ENCODE measurements around the gene C2orf81. TPM values are rescaled to one million over a fixed set of nuclear protein-coding genes. Genes with fewer than 3 reads are reported as not detected.

The C2orf81 gene
- polyA plus RNA-seq, 1 donor from 2014 or later: 3.3 TPM

DNA sequence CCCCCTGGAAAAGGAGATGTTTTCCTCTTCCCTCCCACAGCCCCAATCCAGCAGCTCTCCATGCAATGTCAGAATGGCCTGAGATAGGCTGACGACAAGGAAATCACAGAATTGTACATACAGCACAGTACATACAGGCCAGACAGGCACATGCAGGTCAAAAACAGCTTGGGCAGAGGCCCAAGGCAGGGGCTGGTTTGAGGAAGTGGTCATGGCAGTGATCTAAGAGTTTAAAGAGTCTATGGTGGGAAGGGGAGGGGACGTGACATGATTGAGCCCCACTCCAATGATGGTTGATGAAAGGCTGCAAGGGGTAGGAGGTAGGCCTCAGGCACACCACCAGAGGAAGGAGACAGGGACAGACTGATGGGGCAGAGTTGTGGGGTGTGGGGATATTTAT is 45.6 kb downstream of the C2orf81 start:
- no peaks in the 10 kb centered on the region for H3K27me3 ChIP-seq (ENCODE audit: insufficient read depth, low read depth, low read length)
- H3F3A ChIP-seq (ENCODE audit: insufficient read depth, low read length, poor library complexity, severe bottlenecking): no peaks in the 10 kb centered on the region
- H3K9ac ChIP-seq (ENCODE audit: low read length): no peak overlapping the region
- H3K4me2 ChIP-seq (ENCODE audit: low read length): no peak overlapping the region
- H3K4me3 ChIP-seq (ENCODE audit: low read length): no peak overlapping the region
- peaks cover 11% of the 10 kb centered on the region for H3K36me3 ChIP-seq (ENCODE audit: insufficient read depth, low read length)
- peaks cover 4% of the 10 kb centered on the region for H4K20me1 ChIP-seq (ENCODE audit: insufficient read depth)
- no peaks in the 10 kb centered on the region for H3K9me3 ChIP-seq (ENCODE audit: low read length)
- no peak overlapping the region for H2AFZ ChIP-seq (ENCODE audit: low read depth, low read length)
- no peak overlapping the region for H3K27ac ChIP-seq (ENCODE audit: low read length)
- H3K9me2 ChIP-seq (ENCODE audit: insufficient read depth, low read length): no peaks in the 10 kb centered on the region
- H3K79me2 ChIP-seq (replicated peaks; ENCODE audit: insufficient read depth, low read length): peaks cover 70% of the 10 kb centered on the region
- TF ChIP-seq EZH2 (IDR thresholded peaks at IDR 0.05; ENCODE audit: borderline replicate concordance, insufficient read depth, low read length, poor library complexity, severe bottlenecking): no peak
- TF ChIP-seq, protein P1, sequence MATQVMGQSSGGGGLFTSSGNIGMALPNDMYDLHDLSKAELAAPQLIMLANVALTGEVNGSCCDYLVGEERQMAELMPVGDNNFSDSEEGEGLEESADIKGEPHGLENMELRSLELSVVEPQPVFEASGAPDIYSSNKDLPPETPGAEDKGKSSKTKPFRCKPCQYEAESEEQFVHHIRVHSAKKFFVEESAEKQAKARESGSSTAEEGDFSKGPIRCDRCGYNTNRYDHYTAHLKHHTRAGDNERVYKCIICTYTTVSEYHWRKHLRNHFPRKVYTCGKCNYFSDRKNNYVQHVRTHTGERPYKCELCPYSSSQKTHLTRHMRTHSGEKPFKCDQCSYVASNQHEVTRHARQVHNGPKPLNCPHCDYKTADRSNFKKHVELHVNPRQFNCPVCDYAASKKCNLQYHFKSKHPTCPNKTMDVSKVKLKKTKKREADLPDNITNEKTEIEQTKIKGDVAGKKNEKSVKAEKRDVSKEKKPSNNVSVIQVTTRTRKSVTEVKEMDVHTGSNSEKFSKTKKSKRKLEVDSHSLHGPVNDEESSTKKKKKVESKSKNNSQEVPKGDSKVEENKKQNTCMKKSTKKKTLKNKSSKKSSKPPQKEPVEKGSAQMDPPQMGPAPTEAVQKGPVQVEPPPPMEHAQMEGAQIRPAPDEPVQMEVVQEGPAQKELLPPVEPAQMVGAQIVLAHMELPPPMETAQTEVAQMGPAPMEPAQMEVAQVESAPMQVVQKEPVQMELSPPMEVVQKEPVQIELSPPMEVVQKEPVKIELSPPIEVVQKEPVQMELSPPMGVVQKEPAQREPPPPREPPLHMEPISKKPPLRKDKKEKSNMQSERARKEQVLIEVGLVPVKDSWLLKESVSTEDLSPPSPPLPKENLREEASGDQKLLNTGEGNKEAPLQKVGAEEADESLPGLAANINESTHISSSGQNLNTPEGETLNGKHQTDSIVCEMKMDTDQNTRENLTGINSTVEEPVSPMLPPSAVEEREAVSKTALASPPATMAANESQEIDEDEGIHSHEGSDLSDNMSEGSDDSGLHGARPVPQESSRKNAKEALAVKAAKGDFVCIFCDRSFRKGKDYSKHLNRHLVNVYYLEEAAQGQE (IDR thresholded peaks at IDR 0.05; ENCODE audit: borderline replicate concordance): no peak
- no peak for TF ChIP-seq POLR2AphosphoS5 (IDR thresholded peaks at IDR 0.05)
- no peak for TF ChIP-seq MXI1 (conservative IDR thresholded peaks at IDR 0.05; ENCODE audit: poor library complexity, severe bottlenecking)
- TF ChIP-seq EP300 (conservative IDR thresholded peaks at IDR 0.05; ENCODE audit: poor library complexity, severe bottlenecking): no peak
- TF ChIP-seq RAD21 (conservative IDR thresholded peaks at IDR 0.05): no peak
- TF ChIP-seq, protein P2, sequence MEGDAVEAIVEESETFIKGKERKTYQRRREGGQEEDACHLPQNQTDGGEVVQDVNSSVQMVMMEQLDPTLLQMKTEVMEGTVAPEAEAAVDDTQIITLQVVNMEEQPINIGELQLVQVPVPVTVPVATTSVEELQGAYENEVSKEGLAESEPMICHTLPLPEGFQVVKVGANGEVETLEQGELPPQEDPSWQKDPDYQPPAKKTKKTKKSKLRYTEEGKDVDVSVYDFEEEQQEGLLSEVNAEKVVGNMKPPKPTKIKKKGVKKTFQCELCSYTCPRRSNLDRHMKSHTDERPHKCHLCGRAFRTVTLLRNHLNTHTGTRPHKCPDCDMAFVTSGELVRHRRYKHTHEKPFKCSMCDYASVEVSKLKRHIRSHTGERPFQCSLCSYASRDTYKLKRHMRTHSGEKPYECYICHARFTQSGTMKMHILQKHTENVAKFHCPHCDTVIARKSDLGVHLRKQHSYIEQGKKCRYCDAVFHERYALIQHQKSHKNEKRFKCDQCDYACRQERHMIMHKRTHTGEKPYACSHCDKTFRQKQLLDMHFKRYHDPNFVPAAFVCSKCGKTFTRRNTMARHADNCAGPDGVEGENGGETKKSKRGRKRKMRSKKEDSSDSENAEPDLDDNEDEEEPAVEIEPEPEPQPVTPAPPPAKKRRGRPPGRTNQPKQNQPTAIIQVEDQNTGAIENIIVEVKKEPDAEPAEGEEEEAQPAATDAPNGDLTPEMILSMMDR (IDR thresholded peaks at IDR 0.05; ENCODE audit: poor library complexity, severe bottlenecking): no peak
- no peak for TF ChIP-seq SMC3 (conservative IDR thresholded peaks at IDR 0.05; ENCODE audit: poor library complexity)
- TF ChIP-seq TAF1 (IDR thresholded peaks at IDR 0.05; ENCODE audit: low read depth): no peak

DNA sequence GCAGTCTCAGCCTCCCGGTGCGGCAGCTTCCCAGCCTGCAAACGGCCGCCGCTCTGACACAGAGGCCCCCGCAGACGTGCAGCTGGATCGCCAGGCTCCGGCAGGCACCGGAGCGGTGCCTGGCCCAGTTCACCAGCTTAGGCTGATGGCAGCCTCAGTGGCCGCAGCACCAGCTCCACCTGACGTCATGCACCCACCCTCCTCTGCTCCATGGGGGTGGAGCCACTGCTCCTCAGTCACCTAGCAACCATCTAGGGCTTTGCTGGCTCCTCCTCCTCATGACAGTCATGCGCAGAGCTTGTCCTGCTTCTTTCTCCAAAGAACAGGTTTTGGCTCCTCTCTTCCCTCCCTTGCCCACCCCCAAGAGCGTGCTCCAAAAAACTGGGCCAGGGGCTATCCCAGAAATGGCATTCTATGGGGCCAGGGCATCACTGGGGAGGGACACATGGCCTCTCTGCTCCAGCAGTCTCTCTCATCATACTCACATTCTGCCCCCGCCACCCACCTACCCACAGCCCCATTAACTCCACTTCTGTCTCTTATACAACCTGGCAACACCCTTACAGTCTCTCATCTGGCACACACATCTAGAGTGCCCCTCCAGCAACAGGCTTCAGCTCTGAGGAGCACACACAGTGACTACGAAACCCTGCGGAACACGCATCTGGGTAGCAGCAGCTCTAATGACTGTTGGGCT is 46.8 kb downstream of the C2orf81 start:
- no peaks in the 10 kb centered on the region for H3K9me2 ChIP-seq (ENCODE audit: insufficient read depth, low read length)
- H3K27me3 ChIP-seq (ENCODE audit: insufficient read depth, low read depth, low read length): no peaks in the 10 kb centered on the region
- H3K4me2 ChIP-seq (ENCODE audit: low read length): peak overlapping the region; percentile 99
- no peaks in the 10 kb centered on the region for H3K9me3 ChIP-seq (ENCODE audit: low read length)
- H3K79me2 ChIP-seq (replicated peaks; ENCODE audit: insufficient read depth, low read length): peaks cover 58% of the 10 kb centered on the region
- peak overlapping the region; percentile 94 for H3K9ac ChIP-seq (ENCODE audit: low read length)
- no peaks in the 10 kb centered on the region for H3F3A ChIP-seq (ENCODE audit: insufficient read depth, low read length, poor library complexity, severe bottlenecking)
- peak overlapping the region; percentile 77 for H3K4me3 ChIP-seq (ENCODE audit: low read length)
- peaks cover 4% of the 10 kb centered on the region for H4K20me1 ChIP-seq (ENCODE audit: insufficient read depth)
- H3K36me3 ChIP-seq (ENCODE audit: insufficient read depth, low read length): peaks cover 22% of the 10 kb centered on the region
- peak overlapping the region; percentile 94 for H3K27ac ChIP-seq (ENCODE audit: low read length)
- H2AFZ ChIP-seq (ENCODE audit: low read depth, low read length): peak overlapping the region; percentile 54
- TF ChIP-seq MXI1 (conservative IDR thresholded peaks at IDR 0.05; ENCODE audit: poor library complexity, severe bottlenecking): peak; percentile 66
- no peak for TF ChIP-seq RAD21 (conservative IDR thresholded peaks at IDR 0.05)
- TF ChIP-seq EZH2 (IDR thresholded peaks at IDR 0.05; ENCODE audit: borderline replicate concordance, insufficient read depth, low read length, poor library complexity, severe bottlenecking): no peak
- TF ChIP-seq EP300 (conservative IDR thresholded peaks at IDR 0.05; ENCODE audit: poor library complexity, severe bottlenecking): peak; percentile 67
- peak; percentile 96 for TF ChIP-seq POLR2AphosphoS5 (IDR thresholded peaks at IDR 0.05)
- TF ChIP-seq SMC3 (conservative IDR thresholded peaks at IDR 0.05; ENCODE audit: poor library complexity): peak; percentile 53
- TF ChIP-seq, protein P1 (IDR thresholded peaks at IDR 0.05; ENCODE audit: borderline replicate concordance): peak; percentile 81
- TF ChIP-seq, protein P2 (IDR thresholded peaks at IDR 0.05; ENCODE audit: poor library complexity, severe bottlenecking): no peak
- TF ChIP-seq TAF1 (IDR thresholded peaks at IDR 0.05; ENCODE audit: low read depth): peak; percentile 71

Measured in neural cell (in vitro differentiated cells).